D721Med (cell line): ENCODE results near the gene SLC25A43.

ENCODE experiments used
- DNase-seq: peaks from one replicate; pipeline ENCODE4 v3.0.0; 2011; ENCODE audit warnings: low spot score; ENCODE audit not compliant: insufficient read length
- FAIRE-seq: peaks from 2 replicates; lab custom pipeline; 2011; peaks lifted over from hg19 to GRCh38; lab: Jason Lieb, UNC
- CTCF ChIP-seq: IDR thresholded peaks from 2 replicates; pipeline ENCODE4 v1.5.1; 2012; ENCODE audit warnings: mild to moderate bottlenecking, control low read depth; ENCODE audit not compliant: insufficient read depth; ENCODE audit errors: missing control alignments

The SLC25A43 gene

GRCh38 chrX:119393144-119393543, 6.0 kb upstream of the SLC25A43 start:
- TF ChIP-seq CTCF = no peak
- no peak for FAIRE-seq
- DNase-seq = no peak

GRCh38 chrX:119398587-119398973, 556 bp upstream of the SLC25A43 start:
- DNase-seq = no peak
- no peak for FAIRE-seq
- TF ChIP-seq CTCF = no peak

DNA sequence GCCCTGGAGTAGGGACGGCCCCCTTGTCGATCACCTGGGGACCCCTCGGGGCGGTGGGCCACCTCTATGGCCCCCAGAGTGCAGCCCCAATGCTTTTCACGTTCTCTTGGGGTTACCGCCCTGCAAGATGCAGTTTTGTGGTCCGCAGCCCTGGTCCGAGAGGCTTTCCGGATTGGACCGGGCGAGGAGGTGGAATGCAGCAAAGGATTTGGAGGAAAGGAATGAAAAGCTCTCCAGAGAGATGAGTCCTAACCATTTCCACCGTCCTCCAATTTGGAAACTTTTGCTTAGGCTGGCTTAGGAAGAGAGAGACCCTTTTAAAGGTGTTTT, 601 bp downstream of the SLC25A43 start:
- no peak for FAIRE-seq
- TF ChIP-seq CTCF = no peak
- DNase-seq = no peak

- FAIRE-seq = no peak
- no peak for DNase-seq
- no peak for TF ChIP-seq CTCF
Measured at GRCh38 chrX:119401569-119401968, 2.4 kb downstream of the SLC25A43 start.

DNA sequence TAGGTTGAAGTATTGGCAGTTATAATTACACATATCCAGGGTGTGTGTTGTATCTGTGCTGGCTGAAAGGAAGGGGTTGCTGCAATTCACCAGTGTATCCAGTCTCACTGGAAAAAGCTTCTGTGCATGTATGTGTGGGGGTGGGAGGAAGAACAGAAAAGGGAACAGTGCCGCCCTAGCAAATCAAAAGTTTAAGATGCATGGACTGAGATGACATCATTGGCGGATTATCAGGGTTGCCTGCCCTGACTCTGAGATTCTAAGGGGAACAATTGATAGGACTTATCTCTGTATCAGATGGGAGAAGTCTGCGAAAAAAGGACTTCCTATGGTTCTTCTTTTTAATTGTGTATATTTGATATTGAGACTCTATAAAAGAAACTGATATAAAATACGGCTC, 3.5 kb downstream of the SLC25A43 start:
- FAIRE-seq (no peak), DNase-seq (no peak)
- TF ChIP-seq CTCF = no peak

DNA sequence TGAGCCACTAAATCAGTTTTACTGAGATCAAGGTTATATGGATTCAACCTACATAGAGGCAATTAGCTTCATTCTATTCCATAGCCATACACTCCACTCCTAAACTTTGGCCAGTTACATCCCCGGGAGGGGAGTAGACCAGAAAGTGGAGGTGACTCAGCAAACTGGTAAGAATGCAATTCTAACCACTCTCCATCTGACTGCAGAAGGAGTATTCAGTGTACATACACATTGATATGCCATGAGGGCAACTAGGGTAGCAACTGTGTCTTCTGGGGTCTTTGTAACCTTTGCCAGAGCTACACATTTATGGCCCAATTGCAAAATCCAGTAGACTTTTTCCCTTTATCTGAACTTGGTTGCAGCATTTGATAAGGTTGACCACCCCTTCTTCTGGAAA, 7.6 kb downstream of the SLC25A43 start:
- TF ChIP-seq CTCF = no peak
- FAIRE-seq = no peak
- no peak for DNase-seq

- no peak for TF ChIP-seq CTCF
- FAIRE-seq = no peak
- DNase-seq = no peak
Measured at GRCh38 chrX:119407681-119408080, 8.5 kb downstream of the SLC25A43 start.
